Measurements from ENCODE around the gene PROB1.

- TF ChIP-seq GATA2 (IDR thresholded peaks at IDR 0.05; ENCODE audit: low read depth, low read length): no peak
- TF ChIP-seq GATA3 (IDR thresholded peaks at IDR 0.05; ENCODE audit: low read depth, low read length): no peak
Measured at GRCh38 chr5:139343476-139343875, 51.4 kb downstream of the PROB1 start.

Data from SH-SY5Y (cell line).